Activated T-cell treated with anti-CD3 and anti-CD28 coated beads, Interleukin-2, amount 50 U/mL, for 4 hours (primary cell): Measurements from ENCODE around the gene RBM14. TPM values are rescaled to one million over a fixed set of nuclear protein-coding genes. Genes with fewer than 3 reads are reported as not detected.

Experiments used
- ATAC-seq, 2 donors: fragments of 200-7000 bp; cut with Tn5 transposase; one replicate each; pipeline ENCODE4 v1.10.0; 2021
- DNase-seq: peaks from one replicate; pipeline ENCODE4 v3.0.0-alpha.2; 2020
- H3K27me3 Mint-ChIP-seq: one replicate; pipeline ENCODE4 v1.8.0; 2021; ENCODE audit warnings: low read depth, mixed read lengths
- H3K36me3 Mint-ChIP-seq: one replicate; pipeline ENCODE4 v1.8.0; 2022; ENCODE audit warnings: mixed read lengths; ENCODE audit not compliant: insufficient read depth
- H3K4me1 Mint-ChIP-seq: one replicate; pipeline ENCODE4 v1.8.0; 2021; ENCODE audit warnings: low read depth, mixed read lengths
- H3K4me3 Mint-ChIP-seq: one replicate; pipeline ENCODE4 v1.8.0; 2021; ENCODE audit warnings: mild to moderate bottlenecking, moderate library complexity, mixed read lengths
- H3K9me3 Mint-ChIP-seq: one replicate; pipeline ENCODE4 v1.8.0; 2021; ENCODE audit warnings: mixed read lengths
- total RNA-seq, 3 donors: library from RNA; stranded (reverse); gene quantifications; one replicate each; pipeline ENCODE4 v1.2.1, GENCODE V29; 2021

RBM14 gene
- total RNA-seq, 3 donors from 2014 or later, result 201 to 223 (median 206) TPM

DNA sequence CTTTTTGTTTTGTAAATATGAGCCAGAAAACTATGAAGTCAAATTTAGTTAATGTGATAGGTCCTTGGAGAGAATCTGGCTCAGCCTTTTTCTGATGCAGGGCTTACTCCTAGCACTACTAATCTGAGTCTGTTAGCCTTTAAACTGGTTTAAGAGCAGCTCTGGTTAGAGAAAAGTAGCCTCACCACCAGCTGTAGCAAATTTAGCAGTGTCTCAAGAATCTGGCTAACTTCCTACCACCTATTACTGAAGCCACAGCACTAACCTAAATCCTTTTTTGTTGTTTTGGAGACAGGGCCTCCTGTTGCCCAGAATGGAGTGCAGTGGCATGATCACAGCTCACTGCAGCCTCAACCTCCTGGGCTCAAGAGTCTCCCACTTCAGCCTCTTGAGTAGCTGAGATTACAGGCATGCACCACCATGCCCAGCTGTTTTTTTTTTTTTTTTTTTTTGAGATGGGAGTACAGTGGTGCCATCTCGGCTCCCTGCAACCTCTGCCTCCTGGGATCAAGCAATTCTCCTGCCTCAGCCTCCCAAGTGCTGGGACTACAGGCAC, 47.4 kb downstream of the RBM14 start:
- Mint-ChIP-seq H3K4me1 (peaks cover 22% of the 10 kb centered on the region), H3K4me3 (no peak overlapping the region), H3K27me3 (no peaks in the 10 kb centered on the region), H3K36me3 (peaks cover 31% of the 10 kb centered on the region), H3K9me3 (no peaks in the 10 kb centered on the region)
- no peak for DNase-seq
- no peak for ATAC-seq

DNA sequence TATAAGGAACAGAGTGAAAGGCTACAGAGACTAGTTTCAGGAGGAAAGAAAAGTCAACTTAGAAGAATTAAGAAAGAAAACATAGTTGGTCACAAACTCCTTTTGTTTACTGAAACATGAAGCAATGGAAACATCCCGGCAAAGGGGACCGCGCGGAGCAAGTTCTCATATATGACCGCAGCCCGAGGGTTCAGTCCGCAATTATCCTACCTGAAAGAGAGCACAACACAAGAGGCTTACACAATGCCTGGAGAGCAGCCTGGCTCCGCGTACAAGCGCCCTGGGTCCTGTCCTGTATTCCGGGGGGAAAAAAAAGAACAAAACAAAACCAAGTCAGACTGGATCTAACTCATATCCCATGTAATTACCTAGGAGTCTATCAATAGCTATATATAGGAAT, 48.9 kb downstream of the RBM14 start:
- no peaks in the 10 kb centered on the region for H3K27me3 Mint-ChIP-seq
- DNase-seq, result no peak
- no peak for ATAC-seq
- H3K36me3 Mint-ChIP-seq, result peaks cover 30% of the 10 kb centered on the region
- H3K9me3 Mint-ChIP-seq, result no peaks in the 10 kb centered on the region
- no peak overlapping the region for H3K4me3 Mint-ChIP-seq
- H3K4me1 Mint-ChIP-seq, result peaks cover 19% of the 10 kb centered on the region

DNA sequence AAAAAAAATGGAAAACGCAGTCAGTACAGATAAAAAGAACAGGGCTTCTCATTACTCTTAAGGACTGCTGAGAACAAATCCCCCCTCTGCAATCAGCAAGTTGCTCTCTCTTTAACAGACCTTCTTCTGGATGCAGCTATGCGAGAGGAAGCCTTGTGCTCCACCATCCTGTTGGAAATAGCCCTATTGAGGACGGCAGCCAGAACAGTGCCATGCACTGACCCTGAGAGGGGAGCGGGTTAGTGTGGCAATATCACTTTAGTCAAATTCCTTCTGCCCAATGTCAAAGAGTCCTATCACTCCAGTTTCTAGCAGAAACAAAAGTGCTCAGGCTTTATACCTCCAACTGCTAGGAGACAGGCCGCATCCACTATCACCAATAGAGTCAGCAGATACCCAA, 54.4 kb downstream of the RBM14 start:
- H3K27me3 Mint-ChIP-seq, result no peaks in the 10 kb centered on the region
- peaks cover 24% of the 10 kb centered on the region for H3K36me3 Mint-ChIP-seq
- H3K4me3 Mint-ChIP-seq, result no peak overlapping the region
- no peaks in the 10 kb centered on the region for H3K9me3 Mint-ChIP-seq
- peaks cover 29% of the 10 kb centered on the region for H3K4me1 Mint-ChIP-seq
- DNase-seq (no peak), ATAC-seq (no peak)

DNA sequence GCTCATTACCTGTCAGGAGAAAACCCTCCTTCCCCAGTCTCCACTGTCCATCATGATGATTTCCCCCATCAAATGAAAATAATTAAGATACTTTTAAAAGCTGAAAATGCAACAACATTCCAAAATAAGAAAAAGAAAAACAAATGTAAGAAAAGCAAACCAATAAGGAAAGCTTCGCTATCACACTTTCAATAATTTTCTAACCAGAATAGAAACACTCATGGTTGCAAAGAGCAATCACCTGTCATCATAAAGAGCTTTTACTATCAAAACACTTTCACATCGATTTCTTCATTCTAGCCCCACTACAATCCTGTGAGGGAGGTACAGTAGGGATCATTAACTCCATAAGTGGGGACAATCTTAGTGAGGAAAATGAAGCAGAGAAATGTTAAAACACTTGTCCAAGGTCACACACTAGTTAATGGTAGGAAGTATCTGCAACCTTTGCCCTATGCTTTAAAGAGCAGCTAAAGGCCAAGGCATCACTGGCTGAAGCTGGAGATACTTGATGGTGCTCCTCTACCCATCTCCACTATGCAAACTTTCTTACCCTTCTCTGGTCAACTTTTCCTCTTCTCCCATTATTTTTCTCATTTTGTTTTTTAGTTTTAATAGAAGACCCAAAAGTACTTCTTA, 58.7 kb downstream of the RBM14 start:
- ATAC-seq, result no peak
- no peak for DNase-seq
- Mint-ChIP-seq H3K4me1 (peaks cover 39% of the 10 kb centered on the region), H3K27me3 (no peaks in the 10 kb centered on the region), H3K36me3 (peaks cover 10% of the 10 kb centered on the region), H3K4me3 (peak overlapping the region; percentile 54), H3K9me3 (no peaks in the 10 kb centered on the region)

DNA sequence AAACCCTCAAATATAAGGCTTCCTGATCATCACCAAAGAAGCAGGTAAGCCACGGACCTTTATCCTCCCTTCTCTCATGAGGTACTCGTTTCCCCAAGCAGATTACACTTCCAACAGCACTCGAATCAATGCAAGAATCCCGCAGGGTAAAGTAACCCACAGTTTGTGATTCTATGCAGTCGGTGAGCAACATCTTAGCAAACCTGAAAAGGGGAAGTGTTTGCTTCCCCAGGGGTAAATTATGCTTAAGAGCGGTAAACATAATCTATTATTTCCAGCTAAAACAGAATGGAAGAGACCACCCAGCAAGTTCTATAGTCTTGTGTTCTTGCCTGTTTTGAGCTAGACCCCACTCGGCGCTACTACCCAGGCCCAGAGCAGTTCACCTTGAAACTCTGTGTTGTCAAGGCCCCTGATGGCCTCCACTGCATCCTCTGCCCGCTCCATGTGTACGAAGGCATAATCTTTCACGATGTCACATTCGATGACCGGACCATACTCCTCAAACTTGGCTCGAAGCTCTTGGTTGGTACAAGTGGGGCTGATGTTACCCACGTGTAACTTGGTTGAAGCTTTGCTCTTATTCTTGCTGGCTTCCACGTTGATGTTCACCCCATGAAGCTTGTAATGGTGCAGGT, 60.0 kb downstream of the RBM14 start:
- no peak for ATAC-seq
- Mint-ChIP-seq H3K4me3 (peak overlapping the region; percentile 91), H3K36me3 (peaks cover 10% of the 10 kb centered on the region), H3K27me3 (no peaks in the 10 kb centered on the region), H3K4me1 (peaks cover 39% of the 10 kb centered on the region), H3K9me3 (no peaks in the 10 kb centered on the region)
- DNase-seq, result no peak

Other genes with a start within 250 kb of the RBM14 start
- gene SLC29A2, start 244.9 kb upstream of the RBM14 start, total RNA-seq, result 10 to 100 TPM; 10.5 to 15.7 (median 11.4) TPM
- not detected for gene NPAS4, start 195.6 kb upstream of the RBM14 start, total RNA-seq
- gene MRPL11, start 177.8 kb upstream of the RBM14 start, total RNA-seq, result 100 to 1,000 TPM; 124 to 141 (median 129) TPM
- 1 to 10 TPM; 4.9 to 8.5 (median 7.8) TPM for gene PELI3, start 149.7 kb upstream of the RBM14 start, total RNA-seq
- 100 to 1,000 TPM; 123 to 142 (median 132) TPM for gene DPP3, start 136.2 kb upstream of the RBM14 start, total RNA-seq
- gene BBS1, start 106.0 kb upstream of the RBM14 start, total RNA-seq, result 10 to 100 TPM; 13.1 to 13.8 (median 13.6) TPM
- 1 to 10 TPM; 6.3 to 7.3 (median 6.4) TPM for gene ZDHHC24, start 70.6 kb upstream of the RBM14 start, total RNA-seq
- under 1 TPM in 2 of 3 donors, not detected in 1; 0.08 to 0.18 TPM for gene ACTN3, start 69.7 kb upstream of the RBM14 start, total RNA-seq
- gene CTSF, start 48.0 kb upstream of the RBM14 start, total RNA-seq, result under 1 TPM; 0.33 to 0.89 (median 0.63) TPM
- gene CCDC87, start 23.6 kb upstream of the RBM14 start, total RNA-seq, result under 1 TPM; 0.08 to 0.16 (median 0.13) TPM
- 10 to 100 TPM; 24.5 to 25.3 (median 25.1) TPM for gene CCS, start 23.4 kb upstream of the RBM14 start, total RNA-seq
- gene RBM4, start 22.1 kb downstream of the RBM14 start, total RNA-seq, result 100 to 1,000 TPM; 135 to 150 (median 138) TPM
- 10 to 100 TPM in 2 of 3 donors, 1 to 10 TPM in 1; 9.0 to 14.9 (median 12.5) TPM for gene RBM4B, start 61.3 kb downstream of the RBM14 start, total RNA-seq
- under 1 TPM; 0.81 to 0.92 (median 0.82) TPM for gene SPTBN2, start 112.6 kb downstream of the RBM14 start, total RNA-seq
- 10 to 100 TPM; 42.7 to 45.0 (median 43.5) TPM for gene RCE1, start 226.8 kb downstream of the RBM14 start, total RNA-seq
- gene LRFN4, start 240.4 kb downstream of the RBM14 start, total RNA-seq, result 10 to 100 TPM; 26.7 to 39.9 (median 28.8) TPM